ENCODE data around the gene OTUD7B. TPM values are rescaled to one million over a fixed set of nuclear protein-coding genes. Genes with fewer than 3 reads are reported as not detected.

Gene OTUD7B
- total RNA-seq, 1 experiment from 2014 or later = 18.9 TPM

GRCh38 chr1:150005606-150006005 is 4.9 kb downstream of the OTUD7B start:
- no peak for DNase-seq (ENCODE audit: extremely low read depth, low read depth)

- DNase-seq (ENCODE audit: extremely low read depth, low read depth) = no peak
Measured at GRCh38 chr1:150003801-150004200, 6.7 kb downstream of the OTUD7B start.

- DNase-seq (ENCODE audit: extremely low read depth, low read depth) = no peak
Measured at GRCh38 chr1:150002217-150002616, 8.3 kb downstream of the OTUD7B start.

GRCh38 chr1:150001415-150001814 is 9.1 kb downstream of the OTUD7B start:
- no peak for DNase-seq (ENCODE audit: extremely low read depth, low read depth)

- no peak for DNase-seq (ENCODE audit: extremely low read depth, low read depth)
Measured at GRCh38 chr1:149997585-149998262, 12.8 kb downstream of the OTUD7B start.

GRCh38 chr1:149995927-149996326 is 14.6 kb downstream of the OTUD7B start:
- DNase-seq (ENCODE audit: extremely low read depth, low read depth) = no peak

- no peak for DNase-seq (ENCODE audit: extremely low read depth, low read depth)
Measured at GRCh38 chr1:149993764-149994163, 16.8 kb downstream of the OTUD7B start.

- DNase-seq (ENCODE audit: extremely low read depth, low read depth) = no peak
Measured at GRCh38 chr1:149993181-149993580, 17.3 kb downstream of the OTUD7B start.

- no peak for DNase-seq (ENCODE audit: extremely low read depth, low read depth)
Measured at GRCh38 chr1:149987297-149987595, 23.3 kb downstream of the OTUD7B start.

GRCh38 chr1:149986486-149987296 is 23.8 kb downstream of the OTUD7B start:
- DNase-seq (ENCODE audit: extremely low read depth, low read depth) = no peak

- DNase-seq (ENCODE audit: extremely low read depth, low read depth) = no peak
Measured at GRCh38 chr1:149979972-149980540, 30.5 kb downstream of the OTUD7B start.

GRCh38 chr1:149979245-149979971 is 31.1 kb downstream of the OTUD7B start:
- no peak for DNase-seq (ENCODE audit: extremely low read depth, low read depth)

- DNase-seq (ENCODE audit: extremely low read depth, low read depth) = no peak
Measured at GRCh38 chr1:149978547-149979023, 31.9 kb downstream of the OTUD7B start.

- DNase-seq (ENCODE audit: extremely low read depth, low read depth) = no peak
Measured at GRCh38 chr1:149977345-149977744, 33.2 kb downstream of the OTUD7B start.

- DNase-seq (ENCODE audit: extremely low read depth, low read depth) = no peak
Measured at GRCh38 chr1:149972547-149972946, 38.0 kb downstream of the OTUD7B start.

GRCh38 chr1:149967646-149968045 is 42.9 kb downstream of the OTUD7B start:
- no peak for DNase-seq (ENCODE audit: extremely low read depth, low read depth)

- DNase-seq (ENCODE audit: extremely low read depth, low read depth) = no peak
Measured at GRCh38 chr1:149967041-149967440, 43.5 kb downstream of the OTUD7B start.

- DNase-seq (ENCODE audit: extremely low read depth, low read depth) = no peak
Measured at GRCh38 chr1:149966405-149966804, 44.1 kb downstream of the OTUD7B start.

GRCh38 chr1:149965440-149965839 is 45.1 kb downstream of the OTUD7B start:
- no peak for DNase-seq (ENCODE audit: extremely low read depth, low read depth)

- no peak for DNase-seq (ENCODE audit: extremely low read depth, low read depth)
Measured at GRCh38 chr1:149963358-149963757, 47.2 kb downstream of the OTUD7B start.

- DNase-seq (ENCODE audit: extremely low read depth, low read depth) = no peak
Measured at GRCh38 chr1:149962736-149963135, 47.8 kb downstream of the OTUD7B start.
